ENCODE results near the gene RRAGC. TPM values are rescaled to one million over a fixed set of nuclear protein-coding genes. Genes with fewer than 3 reads are reported as not detected.
A peak's percentile ranks its signal among the peaks of the same experiment; 100 is the strongest.

The RRAGC gene
- total RNA-seq, 1 donor from 2014 or later = 11.4 TPM

GRCh38 chr1:38875811-38876210, 16.2 kb upstream of the RRAGC start:
- H3K27ac Mint-ChIP-seq = no peak overlapping the region
- H3K27ac ChIP-seq = no peak overlapping the region
- H3K27me3 ChIP-seq = no peaks in the 10 kb centered on the region
- no peak overlapping the region for H2AFZ ChIP-seq (replicated peaks)
- H3K4me1 ChIP-seq = peaks cover 9% of the 10 kb centered on the region
- H3K79me2 ChIP-seq (ENCODE audit: low read depth) = peaks cover 34% of the 10 kb centered on the region
- no peaks in the 10 kb centered on the region for H3K9me3 ChIP-seq (ENCODE audit: low read depth)
- DNase-seq (ENCODE audit: low spot score) = no peak
- H3K4me3 ChIP-seq = no peak overlapping the region
- peaks cover 18% of the 10 kb centered on the region for H3K4me1 Mint-ChIP-seq
- H3K36me3 Mint-ChIP-seq = peaks cover 2% of the 10 kb centered on the region
- H3F3A ChIP-seq (ENCODE audit: low read depth) = peaks cover 13% of the 10 kb centered on the region
- no peak overlapping the region for H3K4me2 ChIP-seq
- no peaks in the 10 kb centered on the region for H3K9me3 Mint-ChIP-seq
- no peak for TF ChIP-seq EZH2phosphoT487 (IDR thresholded peaks at IDR 0.05)
- no peak for TF ChIP-seq CTCF (IDR thresholded peaks at IDR 0.05)
- TF ChIP-seq EZH2 (IDR thresholded peaks at IDR 0.05) = no peak
- H4K20me1 ChIP-seq (ENCODE audit: low read depth) = peaks cover 12% of the 10 kb centered on the region
- H3K9ac ChIP-seq = no peak overlapping the region
- no peaks in the 10 kb centered on the region for H3K36me3 ChIP-seq
- no peaks in the 10 kb centered on the region for H3K27me3 Mint-ChIP-seq (ENCODE audit: insufficient read depth, low read depth)
- H3K4me3 Mint-ChIP-seq = no peak overlapping the region

- Histone ChIP-seq H3K4me3 (peak within 1 kb of the TSS; percentile 71), H2AFZ (replicated peaks) (peak within 1 kb of the TSS; percentile 84), H3K27ac (no peak within 1 kb of the TSS), H3K27me3 (no peaks in the 10 kb centered on the region), H3K4me2 (peak within 1 kb of the TSS; percentile 99), H3K79me2 (ENCODE audit: low read depth) (peaks cover 34% of the 10 kb centered on the region), H3K4me1 (peaks cover 9% of the 10 kb centered on the region), H3K9me3 (ENCODE audit: low read depth) (no peaks in the 10 kb centered on the region), H3F3A (ENCODE audit: low read depth) (peaks cover 13% of the 10 kb centered on the region), H4K20me1 (ENCODE audit: low read depth) (peaks cover 12% of the 10 kb centered on the region), H3K9ac (peak within 1 kb of the TSS; percentile 25), H3K36me3 (no peaks in the 10 kb centered on the region)
- H3K4me1 Mint-ChIP-seq = peaks cover 18% of the 10 kb centered on the region
- peaks cover 4% of the 10 kb centered on the region for H3K36me3 Mint-ChIP-seq
- peak; percentile 98 for DNase-seq (ENCODE audit: low spot score)
- H3K4me3 Mint-ChIP-seq = peak within 1 kb of the TSS; percentile 96
- H3K27me3 Mint-ChIP-seq (ENCODE audit: insufficient read depth, low read depth) = no peaks in the 10 kb centered on the region
- no peaks in the 10 kb centered on the region for H3K9me3 Mint-ChIP-seq
- TF ChIP-seq EZH2phosphoT487 (IDR thresholded peaks at IDR 0.05) (no peak), CTCF (IDR thresholded peaks at IDR 0.05) (no peak), EZH2 (IDR thresholded peaks at IDR 0.05) (no peak)
- peak within 1 kb of the TSS; percentile 74 for H3K27ac Mint-ChIP-seq
Observed at GRCh38 chr1:38873027-38873969, 13.7 kb upstream of the RRAGC start, which contains the start of gene MYCBP. MYCBP (minus strand) TSS chr1:38873348; CDS start chr1:38873305, 43 bp downstream.

- H2AFZ ChIP-seq (replicated peaks) = peak overlapping the region; percentile 74
- DNase-seq (ENCODE audit: low spot score) = peak; percentile 38
- H3K4me2 ChIP-seq = peak overlapping the region; percentile 99
- peak overlapping the region; percentile 18 for H3K9ac ChIP-seq
- H4K20me1 ChIP-seq (ENCODE audit: low read depth) = peaks cover 12% of the 10 kb centered on the region
- no peak overlapping the region for H3K27ac Mint-ChIP-seq
- no peak overlapping the region for H3K27ac ChIP-seq
- H3F3A ChIP-seq (ENCODE audit: low read depth) = peaks cover 13% of the 10 kb centered on the region
- H3K27me3 Mint-ChIP-seq (ENCODE audit: insufficient read depth, low read depth) = no peaks in the 10 kb centered on the region
- H3K36me3 Mint-ChIP-seq = peaks cover 4% of the 10 kb centered on the region
- no peaks in the 10 kb centered on the region for H3K27me3 ChIP-seq
- TF ChIP-seq EZH2phosphoT487 (IDR thresholded peaks at IDR 0.05) (no peak), EZH2 (IDR thresholded peaks at IDR 0.05) (no peak), CTCF (IDR thresholded peaks at IDR 0.05) (no peak)
- H3K4me3 Mint-ChIP-seq = peak overlapping the region; percentile 96
- H3K9me3 Mint-ChIP-seq = no peaks in the 10 kb centered on the region
- H3K79me2 ChIP-seq (ENCODE audit: low read depth) = peaks cover 39% of the 10 kb centered on the region
- H3K4me1 ChIP-seq = peaks cover 9% of the 10 kb centered on the region
- H3K4me3 ChIP-seq = peak overlapping the region; percentile 71
- H3K9me3 ChIP-seq (ENCODE audit: low read depth) = no peaks in the 10 kb centered on the region
- H3K4me1 Mint-ChIP-seq = peaks cover 18% of the 10 kb centered on the region
- no peaks in the 10 kb centered on the region for H3K36me3 ChIP-seq
Observed at GRCh38 chr1:38872401-38873026, 12.9 kb upstream of the RRAGC start.
